Measurements from ENCODE around the gene ARHGAP44.
A peak's percentile ranks its signal among the peaks of the same experiment; 100 is the strongest.

The ARHGAP44 gene

DNA sequence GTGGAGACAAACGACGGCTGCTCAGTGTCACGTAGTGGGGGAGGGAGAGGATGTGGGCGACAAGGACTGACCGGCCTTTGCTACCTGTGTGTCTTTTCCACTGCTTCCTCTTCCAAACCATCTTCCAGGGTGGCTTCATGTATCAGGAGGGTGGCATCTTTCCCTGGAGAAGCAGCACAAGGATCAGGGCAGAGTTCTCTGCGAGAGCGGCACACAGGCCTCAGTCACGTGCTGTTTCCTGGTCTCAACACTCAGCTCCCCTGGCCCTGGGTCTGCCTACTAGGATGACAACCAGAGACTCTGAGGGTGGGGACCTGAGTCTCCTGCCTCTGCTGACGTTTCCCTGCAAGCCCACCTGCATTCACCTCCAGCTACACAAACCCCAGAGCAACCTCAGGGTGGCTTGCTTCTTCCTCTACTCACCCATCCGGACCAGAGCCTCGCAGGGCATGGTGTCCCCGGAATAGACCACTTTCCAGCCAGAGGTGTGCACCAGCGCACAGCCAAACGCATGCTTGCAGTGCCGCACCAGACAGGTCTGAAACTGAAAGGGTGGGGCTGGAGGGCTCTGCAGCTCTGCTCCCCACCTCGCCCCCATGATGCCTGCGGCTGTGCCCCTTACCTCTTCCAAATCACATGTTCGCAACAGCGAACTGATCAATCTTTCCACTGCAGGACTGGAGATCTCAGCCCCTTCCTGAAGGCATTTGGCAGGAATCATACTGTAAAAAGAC lies 205.2 kb downstream of the ARHGAP44 start:
- no peak for DNase-seq (ENCODE audit: low read depth in 2 of 2)

DNA sequence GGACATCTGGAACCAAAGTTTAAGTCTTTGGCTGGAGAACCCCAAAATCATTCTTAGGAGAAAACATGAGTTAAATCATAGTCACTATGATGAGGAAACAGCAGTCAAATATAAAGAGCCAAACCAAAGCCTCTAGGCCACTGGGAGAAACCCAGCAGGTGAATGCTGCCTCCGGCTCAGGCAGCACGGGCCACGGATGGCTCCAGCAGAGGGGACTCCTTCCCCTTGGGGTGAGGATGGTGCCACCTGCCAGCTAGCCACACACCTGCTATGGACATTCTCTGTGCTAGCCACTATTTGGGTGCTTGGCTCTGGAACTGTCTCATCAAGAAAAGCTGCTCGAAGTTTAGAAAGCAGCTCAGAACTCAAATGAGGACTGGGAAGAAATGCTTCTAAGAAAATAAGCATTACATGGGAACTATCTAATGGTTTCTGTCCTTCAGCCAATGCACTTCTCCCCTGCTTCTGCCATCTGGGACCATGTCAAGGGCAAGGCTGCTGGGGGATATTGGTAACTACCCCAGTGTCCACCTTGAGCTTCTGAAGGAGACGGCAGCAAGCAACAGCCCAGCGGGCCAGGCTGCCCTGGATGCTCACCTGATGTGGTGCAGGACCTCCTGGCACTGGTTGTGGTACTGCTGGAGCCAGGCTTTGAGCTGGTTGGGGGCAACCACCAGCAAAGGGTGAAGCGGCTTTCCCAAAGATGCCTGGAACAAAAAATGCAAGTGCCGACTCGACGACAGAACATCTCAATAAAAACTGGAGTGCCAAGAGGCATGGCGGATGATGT lies 206.0 kb downstream of the ARHGAP44 start:
- DNase-seq (ENCODE audit: low read depth in 2 of 2), result no peak

DNA sequence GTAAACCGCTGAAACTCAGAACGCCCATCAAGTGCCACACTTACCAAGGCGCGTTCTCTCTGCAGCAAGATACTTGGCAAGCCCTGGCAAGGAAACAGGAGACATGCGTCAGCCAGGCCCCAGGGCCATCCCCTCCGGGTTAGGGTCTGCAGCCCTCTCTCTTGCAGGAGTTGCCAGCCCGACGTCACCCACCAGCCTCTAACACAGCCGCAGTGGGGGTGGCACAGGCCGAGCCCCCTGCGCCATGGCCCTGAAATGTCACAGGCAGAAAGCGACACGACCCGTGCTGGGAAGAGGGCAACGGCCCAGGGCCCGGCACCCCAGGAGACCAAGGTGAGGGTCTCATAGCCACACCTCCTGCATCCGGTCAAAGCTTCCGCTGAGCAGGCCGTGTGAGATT lies 206.6 kb downstream of the ARHGAP44 start:
- DNase-seq (ENCODE audit: low read depth in 2 of 2), result no peak

DNA sequence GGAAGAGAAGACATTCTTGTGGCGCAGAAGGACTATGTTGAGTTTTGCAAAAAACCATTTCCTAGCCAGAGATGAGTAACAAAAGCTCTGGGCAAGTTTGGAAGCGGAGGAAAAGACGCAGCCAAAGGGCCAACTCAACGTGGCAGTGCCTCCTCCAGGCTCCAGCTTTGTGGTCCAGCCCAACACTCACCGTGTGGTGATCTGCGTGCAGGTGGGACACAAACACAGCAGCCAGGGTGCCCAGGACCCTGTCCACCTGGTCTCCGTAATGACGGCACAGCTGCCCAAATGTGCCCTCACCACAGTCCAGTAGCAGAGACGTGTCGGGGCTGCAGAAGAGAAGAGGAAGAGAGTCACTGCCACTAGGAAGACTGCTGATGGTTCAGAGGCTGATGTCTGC lies 207.1 kb downstream of the ARHGAP44 start:
- no peak for DNase-seq (ENCODE audit: low read depth in 2 of 2)

DNA sequence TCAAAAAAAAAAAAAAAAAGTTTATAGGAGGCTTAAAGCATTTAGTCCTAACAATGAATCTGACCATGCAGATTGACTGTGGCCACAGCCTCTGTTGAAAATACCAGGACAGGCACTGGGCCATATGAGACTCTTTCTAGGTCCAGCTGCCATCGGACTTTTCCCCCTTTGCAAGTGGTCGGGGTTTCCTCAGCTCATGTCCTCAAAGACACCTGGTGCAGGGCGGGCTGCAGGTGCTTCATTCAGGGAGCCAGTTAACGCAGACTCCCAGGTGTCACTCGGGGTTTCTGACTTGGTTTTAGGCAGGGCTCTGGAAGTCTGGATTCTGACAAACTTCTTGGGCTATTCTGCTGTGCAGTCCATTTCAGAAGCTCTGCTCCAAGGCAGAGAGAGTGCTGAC lies 207.6 kb downstream of the ARHGAP44 start:
- no peak for DNase-seq (ENCODE audit: low read depth in 2 of 2)

DNA sequence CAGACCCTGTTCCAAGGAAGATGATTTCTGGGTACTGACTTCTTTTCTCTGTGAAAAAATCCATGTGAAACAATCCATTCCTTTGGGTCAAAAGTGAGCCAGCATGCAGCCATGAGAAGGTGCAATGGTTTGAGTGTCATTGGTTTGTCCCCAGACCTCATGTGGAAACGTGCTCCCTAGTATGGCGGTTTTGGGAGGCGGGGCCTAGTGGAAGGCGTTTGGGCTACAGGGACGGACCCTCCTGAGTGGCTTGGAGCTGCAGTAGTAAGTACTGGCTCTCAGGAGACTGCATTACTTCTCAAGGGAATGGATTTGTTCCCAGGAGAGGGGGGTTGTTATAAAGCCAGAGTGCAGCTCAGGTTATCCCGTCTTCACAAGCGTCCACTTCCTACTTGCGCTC lies 209.2 kb downstream of the ARHGAP44 start:
- no peak for DNase-seq (ENCODE audit: low read depth in 2 of 2)

DNA sequence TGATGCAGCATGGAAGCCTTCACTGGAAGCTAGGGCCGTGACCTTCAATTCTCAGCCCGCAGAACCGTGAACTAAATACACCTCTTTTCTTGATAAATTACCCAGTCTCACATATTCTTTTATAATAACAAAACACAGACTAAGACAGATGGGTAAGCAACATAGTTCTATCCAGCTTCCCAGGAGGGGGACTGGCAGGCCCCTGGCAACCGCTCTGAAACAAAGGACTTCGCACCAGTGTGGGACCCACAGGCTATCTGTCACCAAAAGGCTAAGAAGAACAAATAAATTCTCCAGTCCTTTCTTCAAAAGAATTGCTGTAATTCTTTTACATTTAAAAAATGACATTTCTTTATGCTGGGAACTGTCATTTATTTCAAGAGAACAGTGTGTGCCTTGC lies 209.6 kb downstream of the ARHGAP44 start:
- DNase-seq (ENCODE audit: low read depth in 2 of 2), result no peak

DNA sequence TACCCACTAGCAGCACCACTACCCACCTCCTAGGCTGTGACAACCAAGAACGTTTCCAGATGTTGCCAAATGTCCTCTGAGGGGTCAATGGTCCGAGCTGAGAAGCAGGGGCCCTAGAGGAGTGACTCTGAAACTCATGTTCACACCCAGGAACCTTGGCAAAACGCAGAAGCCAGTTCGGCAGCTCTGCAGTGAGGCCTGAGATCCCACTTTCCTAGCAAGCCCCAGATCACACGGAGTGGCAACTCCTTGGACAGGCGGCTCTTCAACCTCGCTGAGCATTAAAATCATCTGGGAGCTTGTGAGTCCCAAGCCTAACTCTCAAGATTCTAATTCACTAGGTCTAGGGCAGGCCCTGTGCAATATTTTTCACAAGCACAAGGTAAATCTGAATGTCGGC lies 211.3 kb downstream of the ARHGAP44 start:
- DNase-seq (ENCODE audit: low read depth in 2 of 2), result no peak

DNA sequence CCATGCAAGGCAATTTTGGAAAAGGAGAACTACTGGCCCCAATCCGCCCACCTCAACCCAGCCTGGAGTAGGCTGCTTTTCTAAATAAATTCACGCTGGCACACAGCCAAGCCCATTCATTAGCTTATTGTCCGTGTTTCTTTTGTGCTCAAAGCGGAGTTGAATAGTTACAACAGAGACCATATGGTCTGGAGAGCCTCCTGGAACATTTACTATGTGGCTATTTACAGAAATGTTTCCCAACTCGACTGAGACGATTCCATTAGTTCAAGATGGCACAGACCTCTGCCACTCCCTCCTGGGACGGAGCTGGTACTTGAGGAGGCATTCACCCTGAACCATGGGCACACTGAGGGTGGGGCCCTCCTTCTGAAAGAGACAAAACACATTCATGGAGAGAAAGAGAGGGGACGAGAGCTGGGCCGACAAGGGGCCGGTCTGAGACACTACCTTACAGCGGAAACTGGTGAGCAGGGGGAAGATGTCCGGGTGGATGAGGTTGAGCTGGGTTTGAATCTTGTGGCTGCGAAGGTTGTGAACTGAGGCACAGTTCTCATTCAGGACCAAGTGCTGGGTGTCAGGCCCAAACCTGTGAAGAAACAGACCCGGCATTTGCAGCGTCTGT lies 212.8 kb downstream of the ARHGAP44 start:
- DNase-seq (ENCODE audit: low read depth in 2 of 2), result no peak

DNA sequence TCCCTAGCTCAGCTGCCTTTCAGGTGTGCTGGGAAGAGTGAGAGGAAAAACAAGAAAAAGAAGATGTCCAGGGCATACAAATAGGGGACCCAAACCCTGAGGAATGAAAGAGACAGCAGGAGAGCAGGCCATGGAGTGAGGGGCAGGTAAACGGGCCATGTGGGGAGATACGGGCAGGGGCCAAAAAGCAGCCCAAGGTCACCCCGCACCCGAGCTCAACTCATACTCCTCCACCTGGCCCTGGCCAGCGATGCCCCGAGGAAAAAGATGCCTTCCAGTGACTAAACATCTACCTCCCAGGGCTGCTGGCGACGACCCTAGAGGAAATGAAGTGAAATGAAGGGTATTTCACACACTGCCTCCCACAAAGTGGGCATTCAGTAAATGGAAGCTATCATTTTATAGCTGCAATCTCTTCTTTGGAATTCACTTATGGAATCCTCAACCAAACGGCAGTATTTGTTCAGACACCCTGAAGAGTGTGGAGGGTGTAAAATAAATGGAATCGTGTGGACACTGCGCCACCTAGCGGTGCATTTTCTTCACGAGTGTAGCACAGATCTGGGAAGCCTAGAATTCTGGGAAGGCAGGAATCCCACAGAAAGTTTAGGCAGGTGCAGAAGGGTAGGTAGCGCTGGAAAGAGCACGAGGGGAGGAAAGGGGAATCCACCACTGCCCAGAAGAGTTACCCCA lies 213.6 kb downstream of the ARHGAP44 start:
- DNase-seq (ENCODE audit: low read depth in 2 of 2), result no peak

DNA sequence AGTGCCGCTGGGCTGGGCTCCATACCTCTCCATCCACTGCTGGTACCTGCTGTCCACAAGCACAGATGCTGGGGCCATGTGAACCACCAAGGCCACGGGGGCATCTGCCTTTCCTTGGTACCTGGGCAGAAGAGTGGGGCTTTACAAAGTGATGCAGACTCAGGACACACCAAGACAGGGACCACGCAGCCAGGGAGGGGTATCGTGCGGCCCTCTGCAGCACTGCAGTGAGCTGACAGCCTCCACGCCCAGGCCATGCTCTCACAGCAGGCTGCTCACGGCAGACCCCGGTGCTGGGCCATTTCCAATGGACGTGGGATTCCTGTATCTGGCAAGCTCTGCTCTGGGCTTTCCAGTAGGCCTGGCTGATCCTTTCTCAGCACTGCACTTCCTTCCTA lies 214.2 kb downstream of the ARHGAP44 start:
- DNase-seq (ENCODE audit: low read depth in 2 of 2), result no peak

DNA sequence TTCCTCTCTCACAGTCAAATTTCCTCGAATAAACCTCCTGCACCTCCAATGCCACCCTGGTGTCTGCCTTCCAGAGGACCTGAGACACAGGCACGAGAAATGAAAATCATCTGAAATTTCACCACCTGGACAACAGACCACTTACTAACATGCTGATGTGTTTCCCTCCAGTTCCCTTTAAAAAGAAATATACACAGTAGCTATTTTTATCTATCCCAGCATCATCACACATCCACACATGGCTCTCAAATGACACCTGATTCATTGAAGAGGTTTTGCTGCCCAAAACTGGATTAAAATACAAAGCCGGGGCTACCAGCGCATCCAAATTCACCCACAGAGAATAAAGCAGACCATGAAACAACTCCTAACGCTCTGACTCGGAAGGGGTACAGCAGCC lies 214.6 kb downstream of the ARHGAP44 start:
- no peak for DNase-seq (ENCODE audit: low read depth in 2 of 2)

DNA sequence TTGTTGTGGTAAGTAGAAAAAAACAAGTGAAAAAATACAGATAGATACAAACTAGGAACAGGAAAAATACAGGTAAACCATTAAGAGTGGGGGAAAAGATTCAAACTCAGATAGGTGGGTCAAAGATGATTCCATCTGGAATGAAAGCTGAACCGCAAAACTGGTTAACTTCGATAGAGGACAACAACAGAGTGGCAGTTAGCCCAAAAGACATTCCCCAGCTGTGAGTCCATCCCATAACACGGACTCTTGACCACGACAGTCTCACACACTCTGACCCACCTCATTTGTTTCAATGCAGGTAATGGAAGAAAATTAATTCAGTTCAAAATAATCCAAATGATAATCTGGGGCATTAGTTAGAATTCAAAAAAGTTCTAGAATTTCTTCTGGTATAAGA lies 215.0 kb downstream of the ARHGAP44 start:
- DNase-seq (ENCODE audit: low read depth in 2 of 2), result no peak

DNA sequence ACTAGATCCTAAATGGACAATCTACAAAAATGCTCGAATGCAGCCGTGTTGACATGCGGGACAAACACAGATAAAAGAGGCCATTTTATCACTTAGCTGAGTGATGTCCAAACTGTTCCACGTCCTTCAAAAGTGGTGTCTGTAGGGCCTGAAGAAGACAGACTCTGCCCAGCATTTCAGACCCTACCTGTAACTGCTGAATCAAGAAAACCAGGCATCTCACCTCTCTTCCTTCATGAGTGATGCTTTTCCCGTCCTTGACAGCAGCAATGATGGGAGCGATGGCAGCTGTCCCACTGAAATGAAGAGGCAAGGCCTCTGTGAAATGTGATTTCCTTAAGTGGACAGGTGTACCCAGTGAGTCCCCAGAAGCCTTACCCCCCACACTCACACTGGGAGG lies 216.2 kb downstream of the ARHGAP44 start:
- DNase-seq (ENCODE audit: low read depth in 2 of 2), result no peak

DNA sequence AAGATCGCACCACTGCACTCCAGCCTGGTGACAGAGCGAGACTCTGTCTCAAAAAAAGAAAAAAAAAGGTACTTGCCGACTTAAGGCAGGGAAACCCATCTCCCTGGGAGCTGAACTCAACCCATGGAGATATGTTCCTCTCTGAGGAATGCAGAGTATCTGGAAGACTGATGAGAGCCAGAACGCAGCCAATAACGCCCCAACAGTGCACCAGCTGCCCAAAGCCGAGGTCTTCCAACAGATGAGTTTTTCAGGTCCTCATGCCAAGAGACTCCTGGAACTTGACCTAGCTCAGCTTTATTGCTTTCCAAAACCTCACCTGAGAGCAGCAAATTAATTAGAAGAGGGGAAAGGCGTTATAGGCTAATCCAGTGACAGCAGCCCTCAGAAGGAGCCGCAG lies 219.2 kb downstream of the ARHGAP44 start:
- no peak for DNase-seq (ENCODE audit: low read depth in 2 of 2)

DNA sequence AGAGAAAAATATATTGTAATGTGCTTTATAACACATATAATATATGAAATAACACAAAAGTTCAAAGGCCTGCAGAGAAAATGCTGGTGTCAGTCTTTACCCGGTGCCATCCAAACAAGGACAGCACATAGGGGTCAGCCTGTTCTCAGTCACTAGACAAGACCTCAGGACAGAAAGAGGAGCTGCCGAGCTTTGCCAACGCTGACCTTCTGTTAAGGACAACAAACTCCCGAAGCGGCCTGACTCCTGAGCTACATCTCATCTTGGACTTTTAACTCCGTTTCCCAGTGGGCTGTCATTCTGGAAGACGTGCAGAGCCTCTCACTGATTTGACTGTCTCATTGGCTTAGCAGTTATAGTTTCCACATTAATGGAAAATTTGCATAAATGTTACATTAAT lies 221.7 kb downstream of the ARHGAP44 start:
- no peak for DNase-seq (ENCODE audit: low read depth in 2 of 2)

DNA sequence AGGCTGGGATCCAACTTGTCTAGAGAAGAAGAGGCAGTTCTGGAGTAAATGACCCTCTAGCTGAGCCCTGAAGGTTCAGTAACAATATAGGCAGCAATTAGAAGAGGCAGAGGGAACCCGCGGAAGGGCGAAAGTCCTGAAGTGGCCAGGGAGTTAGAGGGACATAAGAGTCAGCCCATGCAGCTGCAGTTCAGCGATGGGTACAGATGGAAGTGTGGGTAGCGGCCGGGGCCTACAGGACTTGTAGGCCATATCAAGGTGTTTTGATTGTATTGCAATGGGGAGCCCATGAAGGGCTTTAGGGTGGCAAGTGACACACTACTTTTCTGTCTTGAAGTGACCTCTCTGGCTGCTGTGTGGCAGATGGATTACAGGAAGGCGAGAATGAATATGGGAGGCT lies 225.5 kb downstream of the ARHGAP44 start:
- no peak for DNase-seq (ENCODE audit: low read depth in 2 of 2)

DNA sequence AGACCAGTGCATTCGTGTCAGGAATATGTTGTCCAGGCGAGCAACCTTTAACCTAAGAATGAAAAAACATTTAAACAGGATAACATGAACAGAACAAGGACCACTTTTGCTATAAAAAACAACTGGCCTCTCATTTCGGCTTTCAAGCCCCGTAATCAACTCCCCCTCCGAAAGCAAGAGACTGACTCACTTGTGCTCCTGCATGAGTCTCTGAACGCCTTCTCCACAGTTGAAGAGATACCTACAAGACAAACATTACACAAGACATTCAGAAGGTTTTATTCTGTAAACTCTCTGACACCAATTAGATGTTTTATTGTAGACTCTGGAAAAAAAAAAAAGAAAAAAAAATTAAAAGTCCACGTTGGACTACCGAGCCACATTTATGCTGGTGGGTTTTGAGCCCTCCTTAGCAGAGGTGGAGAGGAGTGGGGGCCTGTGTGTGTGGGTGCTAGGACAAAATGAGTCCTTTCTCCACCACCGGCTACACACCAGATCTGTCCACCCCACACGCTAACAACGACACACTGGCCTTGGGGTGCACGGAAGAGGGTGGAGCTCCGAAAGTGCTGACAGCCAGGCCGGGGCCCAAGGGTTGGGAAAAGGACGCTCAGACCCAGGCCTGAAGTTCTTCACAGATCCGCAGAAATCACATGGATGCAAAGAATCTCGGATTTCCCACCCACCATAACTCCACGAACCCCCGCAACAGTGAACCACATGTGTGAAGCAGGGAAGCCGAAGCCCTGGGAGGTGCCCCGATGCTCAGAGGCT lies 227.8 kb downstream of the ARHGAP44 start:
- peak in 1 of 2 donors; percentile 10 for DNase-seq (ENCODE audit: low read depth in 2 of 2)

DNA sequence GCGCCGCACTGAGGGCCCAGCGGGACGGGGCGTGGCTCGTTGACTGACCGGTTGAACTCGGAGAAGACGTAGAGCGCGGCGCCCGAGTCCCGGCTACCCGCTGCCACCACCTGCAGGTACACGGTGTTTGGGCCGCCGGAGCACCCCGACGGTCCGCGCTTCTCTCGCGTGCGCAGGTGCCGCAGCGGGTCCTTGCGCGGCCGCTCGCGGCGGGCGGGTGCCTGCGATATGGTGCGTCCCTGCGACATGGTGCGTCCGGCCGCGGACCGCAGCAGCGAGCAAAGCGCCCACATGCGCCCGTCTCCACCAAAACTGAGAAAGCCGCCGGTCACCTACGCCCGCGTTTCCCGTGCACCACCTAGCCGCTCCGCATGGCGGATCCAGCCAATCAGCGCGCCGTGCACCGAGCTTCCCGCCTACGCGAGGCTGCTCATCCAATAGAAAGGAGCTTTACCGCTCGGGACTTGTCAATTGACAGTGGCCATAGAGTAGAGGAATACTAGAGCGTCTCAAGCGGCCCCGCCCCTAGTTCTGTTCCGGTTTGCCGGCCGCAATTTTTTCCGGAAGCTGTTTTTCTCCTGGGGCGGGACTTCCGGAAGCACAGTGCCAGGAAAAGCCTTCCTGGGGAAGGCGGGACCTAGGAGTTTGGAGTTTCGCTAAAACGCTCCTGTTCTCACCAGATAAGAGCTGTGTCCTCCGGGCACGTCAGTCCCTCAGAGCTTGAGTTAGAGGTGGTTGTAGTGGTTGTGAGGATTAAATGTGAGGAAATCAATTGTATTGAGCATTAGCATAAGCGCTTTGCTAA lies 228.6 kb downstream of the ARHGAP44 start, which contains the start of gene ELAC2:
TSS of gene ELAC2 (minus strand) at position 373 of the 805 bp plus-strand sequence. CDS start at position 293, 80 bp downstream.
- peak; percentile 92 to 95 for DNase-seq (ENCODE audit: low read depth in 2 of 2)

DNA sequence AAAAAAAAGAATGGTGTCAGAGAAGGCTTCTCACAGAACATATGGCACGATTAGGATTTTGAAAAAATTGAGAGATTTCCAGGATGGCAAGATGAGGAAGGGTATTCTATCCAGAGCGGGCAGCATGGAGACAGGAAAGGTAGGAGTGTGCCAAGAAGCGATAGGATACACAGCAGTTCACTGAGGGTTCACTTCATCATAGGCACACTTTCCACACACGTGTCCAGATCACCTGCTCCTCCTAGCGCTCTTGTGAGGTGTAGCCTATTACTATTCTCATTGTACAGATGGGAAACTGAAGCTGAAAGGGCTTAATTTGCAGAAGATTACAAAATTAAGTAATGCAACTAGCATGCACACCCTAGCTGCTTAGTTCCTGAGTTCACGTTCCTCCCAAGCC lies 234.7 kb downstream of the ARHGAP44 start:
- DNase-seq (ENCODE audit: low read depth in 2 of 2), result no peak
